Activated CD8-positive, alpha-beta memory T cell treated with anti-CD3 and anti-CD28 coated beads for 36 hours (primary cell): Measurements from ENCODE around the gene SRP68. TPM values are rescaled to one million over a fixed set of nuclear protein-coding genes. Genes with fewer than 3 reads are reported as not detected.

ENCODE experiments used
- CTCF ChIA-PET: fragments of 350-600 bp; sonication (Branson Sonifier 250); formaldehyde crosslinking; loops from one replicate; lab custom pipeline; 2021; ENCODE audit warnings: antibody characterized with exemption; lab: Charles Lee
- POLR2A ChIA-PET: fragments of 350-600 bp; sonication (Branson Sonifier 250); formaldehyde crosslinking; loops from one replicate; lab custom pipeline; 2021; ENCODE audit warnings: antibody characterized with exemption; lab: Charles Lee
- total RNA-seq, 2 experiments: library from RNA; stranded (reverse); gene quantifications; one replicate each; pipeline ENCODE4 v1.2.3, GENCODE V29; 2021

Gene SRP68
- total RNA-seq, 2 experiments from 2014 or later: 130 to 132 TPM

DNA sequence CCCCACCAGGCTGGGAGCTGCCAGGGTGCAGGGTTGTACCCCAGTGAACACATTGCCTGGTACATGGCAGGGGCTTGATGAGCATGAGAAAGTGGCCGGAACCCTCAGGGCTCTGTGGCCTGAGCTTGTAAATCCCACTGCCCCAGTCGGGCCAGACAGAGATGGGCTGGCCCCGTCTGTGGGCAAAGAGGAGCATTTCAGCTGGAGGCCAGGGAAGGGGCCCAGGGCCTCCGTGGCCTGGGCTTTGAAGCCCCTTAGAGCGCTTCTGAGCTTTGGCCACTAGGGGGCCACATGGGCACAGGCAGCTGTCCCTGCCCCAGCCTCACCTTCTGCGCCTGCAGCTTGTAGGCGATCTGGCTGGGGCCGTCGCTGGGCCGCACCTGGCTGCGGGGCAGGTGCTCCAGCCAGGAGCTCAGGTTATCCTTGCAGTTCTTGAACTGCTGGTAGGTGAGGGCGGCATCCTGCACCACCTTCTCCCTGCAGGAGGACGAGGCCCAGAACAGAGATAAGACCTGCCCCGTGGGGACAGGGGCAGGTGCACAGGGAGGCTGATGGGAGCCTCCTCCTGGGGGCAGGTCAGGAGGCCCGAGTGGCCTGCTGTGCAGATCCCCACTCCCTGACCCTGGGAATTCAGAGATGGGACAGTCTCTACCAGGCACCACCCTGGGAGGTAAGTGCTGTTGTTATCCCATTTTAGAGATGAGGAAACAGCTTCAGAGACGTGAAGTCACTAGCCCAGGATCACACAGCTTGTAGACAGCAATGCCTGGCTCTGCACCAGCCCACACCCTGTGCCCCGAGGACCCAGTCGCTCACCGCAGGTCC lies 58.0 kb downstream of the SRP68 start:
- ChIA-PET CTCF (interaction anchor here (0.5 to 2.8 kb wide), 49 partner anchors 8 to 438 kb away, joined by 3 to 27 read pairs (median 4); partner anchors contain the start of genes CDK3, EXOC7, MRPL38 and SRP68), POLR2A (interaction anchor here (0.6 kb wide), 1 partner anchor 86 kb away, joined by 4 read pairs; no protein-coding TSS in a partner anchor)

- ChIA-PET CTCF (interaction anchor here (0.5 to 2.8 kb wide), 35 partner anchors 8 to 439 kb away, joined by 3 to 27 read pairs (median 4); partner anchors contain the start of genes CDK3, EXOC7, SRP68 and ZACN), POLR2A (no interaction called here)
Observed at GRCh38 chr17:76013377-76013932, 58.9 kb downstream of the SRP68 start.

DNA sequence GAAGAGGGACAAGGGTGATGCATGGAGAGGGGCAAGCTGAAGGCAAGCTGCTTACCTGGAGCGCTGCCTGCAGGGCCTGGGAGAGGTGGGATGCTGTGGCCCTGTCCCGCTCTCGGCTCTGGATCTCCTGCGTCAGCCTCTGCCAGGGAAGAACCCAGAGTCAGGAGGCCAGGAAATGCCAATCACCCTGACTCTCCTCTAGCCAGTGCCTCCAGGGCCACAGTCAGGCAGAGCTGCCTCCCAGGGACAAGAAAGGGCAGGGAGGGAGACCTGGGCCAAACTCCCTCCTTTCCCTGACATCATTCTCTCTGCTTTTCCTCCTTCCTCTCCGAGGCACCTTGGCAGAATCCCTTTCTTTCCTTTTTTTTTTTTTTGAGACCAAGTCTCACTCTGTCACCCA lies 60.4 kb downstream of the SRP68 start:
- ChIA-PET POLR2A (interaction anchor here (0.5 kb wide), 1 partner anchor 92 kb away, joined by 4 read pairs; the partner anchor contains the start of gene EXOC7), CTCF (interaction anchor here (0.9 to 2.1 kb wide), 6 partner anchors 10 to 299 kb away, joined by 3 to 10 read pairs (median 4); partner anchors contain the start of genes MRPL38 and UNK)

DNA sequence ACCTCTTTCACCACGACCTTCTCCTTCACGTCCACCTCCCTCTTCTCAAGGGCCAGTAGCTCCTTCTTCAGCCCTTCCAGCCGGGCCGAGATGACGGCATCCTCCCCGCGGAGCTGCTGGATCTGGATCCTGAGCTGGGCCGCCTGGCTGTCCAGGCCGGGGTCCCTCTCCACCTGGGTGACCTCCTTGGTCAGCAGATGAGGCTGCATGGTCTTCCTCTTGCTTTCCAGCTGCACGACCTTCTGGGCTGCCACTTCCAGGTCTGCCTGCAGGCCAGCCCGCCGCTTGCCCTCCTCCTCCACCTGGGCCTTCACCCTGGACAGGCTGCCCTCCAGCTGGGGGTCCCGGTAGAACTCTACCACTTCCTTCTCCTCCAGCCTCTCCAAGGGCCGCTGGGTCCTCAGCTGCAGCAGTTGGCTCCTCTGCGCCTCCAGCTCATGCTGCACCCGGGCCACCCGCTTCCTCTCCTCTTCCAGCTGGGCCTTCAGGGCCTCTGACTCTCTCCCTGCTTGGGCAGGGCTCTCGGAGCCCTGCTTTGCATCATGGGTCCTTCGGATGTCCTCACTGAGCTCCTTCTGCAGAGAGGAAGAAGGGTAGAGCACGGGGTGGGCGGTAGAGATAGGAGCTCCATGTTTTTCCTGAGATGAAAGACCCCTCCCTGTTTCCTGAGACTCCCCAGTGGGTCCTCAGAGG lies 62.2 kb downstream of the SRP68 start:
- CTCF ChIA-PET: interaction anchor here (1.8 to 2.5 kb wide), 2 partner anchors 10 kb away, joined by 5 to 7 read pairs; partner anchors contain the start of gene CDK3
- POLR2A ChIA-PET: no interaction called here

- ChIA-PET POLR2A (no interaction called here), CTCF (interaction anchor here (1.3 to 2.5 kb wide), 3 partner anchors 8 to 10 kb away, joined by 3 to 7 read pairs (median 5); partner anchors contain the start of gene CDK3)
Observed at GRCh38 chr17:76009447-76009846, 62.9 kb downstream of the SRP68 start.

GRCh38 chr17:76008630-76009425 lies 63.5 kb downstream of the SRP68 start:
- CTCF ChIA-PET: interaction anchor here (0.6 to 1.8 kb wide), 7 partner anchors 9 to 290 kb away, joined by 3 to 9 read pairs (median 3); partner anchors contain the start of genes CDK3 and MRPL38
- POLR2A ChIA-PET: interaction anchor here (0.7 kb wide), 1 partner anchor 93 kb away, joined by 3 read pairs; no protein-coding TSS in a partner anchor

DNA sequence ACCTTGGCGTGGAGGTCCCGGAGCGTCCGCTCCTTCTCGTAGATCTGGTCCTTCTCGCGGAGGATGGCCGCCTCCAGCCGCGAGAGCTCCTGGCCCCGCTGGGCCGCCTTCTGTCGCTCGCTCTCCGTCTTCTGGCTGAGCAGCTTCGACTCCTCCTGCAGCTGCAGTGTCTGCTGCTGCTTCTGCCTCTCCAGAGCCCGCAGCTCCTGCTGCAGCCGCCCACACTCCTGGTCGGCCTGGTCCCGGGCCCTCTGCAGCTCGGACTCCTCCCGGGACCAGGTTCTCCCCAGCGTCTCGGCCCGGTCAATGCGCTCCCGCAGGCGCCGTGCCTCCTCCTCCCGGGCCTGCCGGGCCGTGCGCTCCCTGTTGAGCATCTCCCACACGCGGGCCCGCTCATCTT lies 64.1 kb downstream of the SRP68 start:
- POLR2A ChIA-PET: no interaction called here
- CTCF ChIA-PET: interaction anchor here (0.6 to 1.4 kb wide), 6 partner anchors 10 to 291 kb away, joined by 3 to 9 read pairs (median 3); partner anchors contain the start of gene MRPL38

DNA sequence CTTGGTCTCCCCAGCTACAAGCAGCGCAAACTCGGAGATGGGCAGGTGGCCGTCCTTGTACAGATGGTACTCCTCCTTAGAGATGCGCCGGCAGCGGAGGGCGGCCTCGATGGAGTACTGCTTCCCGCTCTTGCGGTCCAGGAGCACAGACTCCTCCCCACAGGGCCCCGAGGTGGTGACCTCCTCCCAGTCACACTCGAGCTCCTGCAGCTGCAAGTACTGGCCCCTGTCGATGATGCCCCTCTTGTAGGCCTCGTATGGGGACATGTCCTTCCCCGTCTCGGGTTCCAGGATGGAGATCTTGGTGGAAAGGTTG lies 64.5 kb downstream of the SRP68 start:
- ChIA-PET CTCF (interaction anchor here (1.1 to 1.4 kb wide), 3 partner anchors 20 to 291 kb away, joined by 3 to 4 read pairs (median 3); partner anchors contain the start of gene MRPL38), POLR2A (no interaction called here)

DNA sequence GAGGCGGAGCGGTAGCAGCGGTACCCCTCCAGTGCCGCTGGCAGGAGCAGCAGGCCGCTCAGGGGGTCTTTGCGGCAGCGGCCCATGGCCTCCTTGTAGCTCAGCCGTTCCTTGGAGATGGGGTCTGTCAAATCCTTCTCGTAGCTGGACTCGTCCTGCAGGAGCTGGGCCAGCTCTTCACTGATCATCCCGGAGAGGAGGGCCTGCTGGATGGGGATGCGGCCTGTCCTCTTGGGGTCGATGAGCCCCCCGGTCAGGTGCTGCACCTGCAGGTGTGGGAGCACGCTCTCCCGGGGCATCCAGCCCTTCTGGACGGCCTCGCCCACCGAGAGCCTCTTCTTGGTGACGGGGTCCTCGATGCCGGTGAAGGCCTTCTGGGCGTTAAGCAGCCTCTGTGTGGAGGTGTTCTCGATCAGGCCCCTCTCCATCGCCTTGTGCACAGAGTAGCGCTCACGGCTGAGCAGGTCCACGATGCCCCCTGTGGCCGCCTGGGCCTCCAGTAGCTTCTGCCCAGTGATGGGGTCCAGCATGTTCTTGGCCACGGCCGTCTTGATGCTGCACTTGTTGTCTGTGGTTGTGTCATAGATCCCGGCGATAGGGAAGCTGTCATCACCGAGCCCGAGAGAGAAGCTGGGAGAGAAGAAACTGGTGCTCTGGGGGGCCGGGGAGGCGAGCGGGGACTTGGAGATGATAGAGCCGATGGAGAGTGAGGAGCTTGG lies 65.0 kb downstream of the SRP68 start:
- POLR2A ChIA-PET: no interaction called here
- CTCF ChIA-PET: interaction anchor here (0.9 to 1.4 kb wide), 3 partner anchors 91 to 292 kb away, joined by 3 to 4 read pairs (median 3); partner anchors contain the start of gene MRPL38

DNA sequence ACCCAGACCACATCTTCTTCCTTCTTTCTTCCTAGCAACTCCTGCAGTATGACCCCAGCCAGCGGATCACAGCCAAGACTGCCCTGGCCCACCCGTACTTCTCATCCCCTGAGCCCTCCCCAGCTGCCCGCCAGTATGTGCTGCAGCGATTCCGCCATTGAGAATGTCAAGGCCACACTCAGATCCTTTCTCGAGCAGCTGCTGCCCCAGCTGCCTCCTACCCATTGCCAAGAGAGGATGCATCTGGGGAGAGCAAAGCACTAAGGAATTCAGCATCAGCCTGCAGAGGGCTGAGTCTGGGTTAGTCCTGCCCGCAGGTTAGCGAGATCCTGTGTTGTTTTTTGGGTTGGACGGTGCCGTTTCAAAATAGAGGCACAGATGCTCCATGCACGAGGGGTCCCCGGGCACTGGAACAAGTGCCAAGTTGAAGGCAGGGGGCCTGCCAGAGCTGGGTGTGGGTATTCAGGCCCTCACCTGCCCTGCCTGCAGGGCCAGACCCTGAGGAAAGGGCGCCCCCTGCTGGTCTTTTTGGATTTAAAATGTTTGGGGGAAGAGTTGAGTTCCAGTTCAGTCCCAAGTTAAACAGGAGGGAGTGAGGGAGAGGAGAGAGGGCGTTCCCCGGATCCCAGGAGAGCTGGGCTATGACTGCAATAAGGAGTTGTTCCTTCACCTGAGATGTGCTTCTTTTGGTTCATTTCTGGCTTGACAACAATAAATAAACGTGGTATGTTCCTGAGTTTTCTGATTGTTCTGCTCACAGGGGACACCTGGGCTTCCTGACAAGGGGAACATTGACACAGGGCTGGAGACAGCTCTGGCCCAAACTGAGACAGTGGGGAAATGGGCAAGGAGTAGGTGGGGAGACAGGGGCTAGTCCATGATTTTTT lies 66.8 kb downstream of the SRP68 start:
- ChIA-PET CTCF (interaction anchor here (0.5 to 7.1 kb wide), 18 partner anchors 8 to 646 kb away, joined by 3 to 59 read pairs (median 4); partner anchors contain the start of gene MRPL38), POLR2A (no interaction called here)

- CTCF ChIA-PET: interaction anchor here (0.6 to 7.1 kb wide), 15 partner anchors 9 to 647 kb away, joined by 3 to 59 read pairs (median 4); partner anchors contain the start of gene MRPL38
- POLR2A ChIA-PET: no interaction called here
Observed at GRCh38 chr17:76004750-76005262, 67.5 kb downstream of the SRP68 start.

DNA sequence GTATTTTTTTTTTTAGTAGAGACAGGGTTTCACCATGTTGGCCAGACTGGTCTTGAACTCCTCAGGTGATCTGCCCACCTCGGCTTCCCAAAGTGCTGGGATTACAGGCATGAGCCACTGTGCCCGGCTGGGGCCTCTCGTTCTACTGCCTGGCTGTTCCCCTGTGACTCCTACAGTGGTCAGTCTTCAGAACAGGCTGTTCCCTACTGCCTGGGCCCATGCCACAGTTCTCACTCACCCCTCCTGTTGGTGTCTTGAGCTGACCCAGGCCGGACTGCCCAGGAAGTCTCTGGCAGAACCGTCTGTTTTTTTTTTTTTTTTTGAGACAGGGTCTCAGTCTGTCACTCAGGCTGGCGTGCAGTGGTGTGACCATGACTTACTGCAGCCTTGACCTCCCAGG lies 68.4 kb downstream of the SRP68 start:
- CTCF ChIA-PET: interaction anchor here (0.6 to 7.1 kb wide), 5 partner anchors 9 to 435 kb away, joined by 3 to 59 read pairs (median 5); partner anchors contain the start of gene MRPL38
- POLR2A ChIA-PET: interaction anchor here (0.6 kb wide), 1 partner anchor 148 kb away, joined by 6 read pairs; no protein-coding TSS in a partner anchor

DNA sequence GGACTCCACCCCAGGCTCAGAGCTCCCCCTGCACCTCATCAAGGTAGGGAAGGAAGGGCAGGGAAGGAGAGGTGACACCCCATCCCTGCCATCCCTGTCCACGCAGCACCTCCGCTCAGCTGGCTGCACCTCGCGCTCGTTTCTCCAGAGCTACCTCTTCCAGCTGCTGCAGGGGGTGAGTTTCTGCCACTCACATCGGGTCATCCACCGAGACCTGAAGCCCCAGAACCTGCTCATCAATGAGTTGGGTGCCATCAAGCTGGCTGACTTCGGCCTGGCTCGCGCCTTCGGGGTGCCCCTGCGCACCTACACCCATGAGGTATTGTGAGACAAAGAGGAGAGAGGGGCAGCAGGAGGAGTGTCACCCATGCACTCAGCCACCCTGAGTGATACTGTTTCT lies 70.2 kb downstream of the SRP68 start:
- CTCF ChIA-PET: interaction anchor here (0.6 to 7.1 kb wide), 4 partner anchors 10 to 109 kb away, joined by 3 to 59 read pairs (median 6); partner anchors contain the start of gene MRPL38
- POLR2A ChIA-PET: no interaction called here

GRCh38 chr17:76000755-76001521 lies 71.4 kb downstream of the SRP68 start, which contains the start of gene CDK3:
Gene CDK3, plus strand, starts transcription at chr17:76000855. Its CDS starts 571 bp downstream, at chr17:76001426.
- POLR2A ChIA-PET: no interaction called here
- CTCF ChIA-PET: interaction anchor here (0.5 to 7.1 kb wide), 8 partner anchors 9 to 95 kb away, joined by 3 to 59 read pairs (median 6); partner anchors contain the start of gene MRPL38
